ENCODE results near the gene ELAPOR1.

ELAPOR1 gene

GRCh38 chr1:109161858-109162606 lies 48.1 kb downstream of the ELAPOR1 start:
- Histone ChIP-seq H3K9me3 (ENCODE audit: control insufficient read depth, low read length) (no peaks in the 10 kb centered on the region), H3K4me1 (ENCODE audit: control insufficient read depth, insufficient read depth, low read length) (peaks cover 23% of the 10 kb centered on the region), H3K4me3 (ENCODE audit: low read length) (peak overlapping the region; percentile 65), H3K36me3 (ENCODE audit: control insufficient read depth, insufficient read depth, low read length, severe bottlenecking) (no peaks in the 10 kb centered on the region), H3K27me3 (replicated peaks; ENCODE audit: control insufficient read depth, insufficient read depth, low read length) (no peaks in the 10 kb centered on the region), H3K9ac (ENCODE audit: low read length) (peak overlapping the region; percentile 71)
- peak; percentile 94 for DNase-seq (ENCODE audit: low read depth)

DNA sequence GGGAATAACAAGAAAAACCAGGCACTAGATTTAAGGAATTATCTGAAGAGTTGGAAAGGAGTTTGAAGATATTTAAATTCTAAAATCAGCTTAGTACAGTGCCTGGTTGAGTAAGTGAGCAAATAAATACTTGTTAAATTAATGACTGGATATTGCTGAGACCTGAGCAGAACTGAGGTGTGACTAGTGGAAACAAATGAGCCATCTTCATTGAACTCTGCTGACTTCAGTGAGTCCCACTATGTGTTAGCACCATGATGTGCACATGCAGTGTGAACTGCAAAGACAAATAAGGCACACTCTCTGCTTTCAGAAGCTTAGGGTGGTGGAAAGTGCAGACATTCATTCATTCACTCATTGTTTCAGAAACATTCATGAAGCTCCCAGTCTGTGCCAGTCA lies 48.7 kb downstream of the ELAPOR1 start:
- H3K4me1 ChIP-seq (ENCODE audit: control insufficient read depth, insufficient read depth, low read length): peaks cover 23% of the 10 kb centered on the region
- H3K9ac ChIP-seq (ENCODE audit: low read length): no peak overlapping the region
- no peaks in the 10 kb centered on the region for H3K9me3 ChIP-seq (ENCODE audit: control insufficient read depth, low read length)
- no peak overlapping the region for H3K4me3 ChIP-seq (ENCODE audit: low read length)
- H3K27me3 ChIP-seq (replicated peaks; ENCODE audit: control insufficient read depth, insufficient read depth, low read length): no peaks in the 10 kb centered on the region
- DNase-seq (ENCODE audit: low read depth): no peak
- H3K36me3 ChIP-seq (ENCODE audit: control insufficient read depth, insufficient read depth, low read length, severe bottlenecking): no peaks in the 10 kb centered on the region

GRCh38 chr1:109163551-109163950 lies 49.6 kb downstream of the ELAPOR1 start:
- Histone ChIP-seq H3K4me3 (ENCODE audit: low read length) (no peak overlapping the region), H3K4me1 (ENCODE audit: control insufficient read depth, insufficient read depth, low read length) (peaks cover 23% of the 10 kb centered on the region), H3K36me3 (ENCODE audit: control insufficient read depth, insufficient read depth, low read length, severe bottlenecking) (no peaks in the 10 kb centered on the region), H3K27me3 (replicated peaks; ENCODE audit: control insufficient read depth, insufficient read depth, low read length) (no peaks in the 10 kb centered on the region), H3K9me3 (ENCODE audit: control insufficient read depth, low read length) (no peaks in the 10 kb centered on the region), H3K9ac (ENCODE audit: low read length) (no peak overlapping the region)
- no peak for DNase-seq (ENCODE audit: low read depth)

Measured in adipocyte (in vitro differentiated cells).